ENCODE data around the gene PLGRKT.
A peak's percentile ranks its signal among the peaks of the same experiment; 100 is the strongest.
"Not testable (repeated sequence)": the region's sequence is repeated elsewhere in the genome, so short reads cannot be mapped to it uniquely, and the experiment has no call there.

The PLGRKT gene

GRCh38 chr9:5408596-5408995 is 29.1 kb downstream of the PLGRKT start:
- TF ChIP-seq, protein P1, sequence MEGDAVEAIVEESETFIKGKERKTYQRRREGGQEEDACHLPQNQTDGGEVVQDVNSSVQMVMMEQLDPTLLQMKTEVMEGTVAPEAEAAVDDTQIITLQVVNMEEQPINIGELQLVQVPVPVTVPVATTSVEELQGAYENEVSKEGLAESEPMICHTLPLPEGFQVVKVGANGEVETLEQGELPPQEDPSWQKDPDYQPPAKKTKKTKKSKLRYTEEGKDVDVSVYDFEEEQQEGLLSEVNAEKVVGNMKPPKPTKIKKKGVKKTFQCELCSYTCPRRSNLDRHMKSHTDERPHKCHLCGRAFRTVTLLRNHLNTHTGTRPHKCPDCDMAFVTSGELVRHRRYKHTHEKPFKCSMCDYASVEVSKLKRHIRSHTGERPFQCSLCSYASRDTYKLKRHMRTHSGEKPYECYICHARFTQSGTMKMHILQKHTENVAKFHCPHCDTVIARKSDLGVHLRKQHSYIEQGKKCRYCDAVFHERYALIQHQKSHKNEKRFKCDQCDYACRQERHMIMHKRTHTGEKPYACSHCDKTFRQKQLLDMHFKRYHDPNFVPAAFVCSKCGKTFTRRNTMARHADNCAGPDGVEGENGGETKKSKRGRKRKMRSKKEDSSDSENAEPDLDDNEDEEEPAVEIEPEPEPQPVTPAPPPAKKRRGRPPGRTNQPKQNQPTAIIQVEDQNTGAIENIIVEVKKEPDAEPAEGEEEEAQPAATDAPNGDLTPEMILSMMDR (IDR thresholded peaks at IDR 0.05; ENCODE audit: insufficient read depth, low read length, poor library complexity, severe bottlenecking) = no peak
- no peak for DNase-seq (ENCODE audit: extremely low read depth, insufficient read length)
- H3K27me3 ChIP-seq (replicated peaks; ENCODE audit: control insufficient read depth, insufficient read depth, low read length) = no peaks in the 10 kb centered on the region
- no peaks in the 10 kb centered on the region for H3K36me3 ChIP-seq (ENCODE audit: control insufficient read depth, insufficient read depth, low read length)
- no peak overlapping the region for H3K4me3 ChIP-seq (replicated peaks; ENCODE audit: low read depth, low read length)

DNA sequence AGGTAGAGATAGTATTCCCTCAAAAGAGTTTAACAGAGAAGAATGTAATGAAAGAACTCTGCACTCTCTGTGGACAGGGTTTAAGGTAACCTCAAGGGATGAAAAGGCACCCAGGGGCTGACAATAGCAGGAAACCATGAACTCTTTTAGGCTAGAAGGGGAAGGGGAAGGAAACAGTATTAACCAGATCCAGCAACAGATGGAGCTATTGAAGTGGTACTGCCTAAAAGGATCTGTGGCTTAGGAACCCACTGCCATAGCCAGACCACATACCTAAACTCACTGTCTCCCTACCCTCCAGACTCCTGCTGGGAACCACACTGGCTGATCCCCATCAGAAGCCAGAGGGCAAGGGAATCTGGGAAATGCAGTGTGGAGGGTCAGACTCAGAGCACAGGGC is 35.5 kb downstream of the PLGRKT start:
- TF ChIP-seq, protein P1 (IDR thresholded peaks at IDR 0.05; ENCODE audit: insufficient read depth, low read length, poor library complexity, severe bottlenecking) = no peak
- no peaks in the 10 kb centered on the region; the same call in 1 of the 2 replicates for H3K36me3 ChIP-seq (ENCODE audit: control insufficient read depth, insufficient read depth, low read length)
- H3K4me3 ChIP-seq (replicated peaks; ENCODE audit: low read depth, low read length) = no peak overlapping the region
- H3K27me3 ChIP-seq (replicated peaks; ENCODE audit: control insufficient read depth, insufficient read depth, low read length) = no peaks in the 10 kb centered on the region
- peak; percentile 31 for DNase-seq (ENCODE audit: extremely low read depth, insufficient read length)

GRCh38 chr9:5397547-5397946 is 40.2 kb downstream of the PLGRKT start:
- not testable (repeated sequence) for H3K27me3 ChIP-seq (replicated peaks; ENCODE audit: control insufficient read depth, insufficient read depth, low read length); H3K4me3 ChIP-seq (replicated peaks; ENCODE audit: low read depth, low read length); H3K36me3 ChIP-seq (ENCODE audit: control insufficient read depth, insufficient read depth, low read length); DNase-seq (ENCODE audit: extremely low read depth, insufficient read length)

GRCh38 chr9:5395428-5395827 is 42.3 kb downstream of the PLGRKT start:
- TF ChIP-seq, protein P1 (IDR thresholded peaks at IDR 0.05; ENCODE audit: insufficient read depth, low read length, poor library complexity, severe bottlenecking) = no peak
- Histone ChIP-seq H3K27me3 (replicated peaks; ENCODE audit: control insufficient read depth, insufficient read depth, low read length) (no peaks in the 10 kb centered on the region), H3K36me3 (ENCODE audit: control insufficient read depth, insufficient read depth, low read length) (no peaks in the 10 kb centered on the region; the same call in 1 of the 2 replicates), H3K4me3 (replicated peaks; ENCODE audit: low read depth, low read length) (no peak overlapping the region)
- DNase-seq (ENCODE audit: extremely low read depth, insufficient read length) = no peak

DNA sequence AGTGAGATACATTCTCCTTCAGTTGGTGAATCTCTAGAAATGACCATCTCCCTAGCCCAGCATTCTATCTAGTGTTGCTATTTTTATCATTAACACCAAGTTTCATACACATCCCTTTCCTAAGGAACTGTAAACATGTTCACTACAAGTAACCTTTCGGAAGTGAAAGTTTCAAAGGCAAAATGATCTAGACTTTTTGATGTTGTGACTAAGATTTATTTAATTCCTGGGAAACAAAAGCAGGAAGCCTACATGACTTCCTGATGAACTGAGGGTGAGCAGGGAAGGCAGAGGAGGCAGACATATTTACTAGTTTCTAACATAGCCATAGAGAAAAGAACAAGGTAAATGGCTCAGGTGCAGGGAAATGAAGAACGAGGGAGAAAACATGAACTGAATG is 43.7 kb downstream of the PLGRKT start:
- not testable (repeated sequence) for H3K4me3 ChIP-seq (replicated peaks; ENCODE audit: low read depth, low read length); DNase-seq (ENCODE audit: extremely low read depth, insufficient read length); H3K36me3 ChIP-seq (ENCODE audit: control insufficient read depth, insufficient read depth, low read length); H3K27me3 ChIP-seq (replicated peaks; ENCODE audit: control insufficient read depth, insufficient read depth, low read length)

DNA sequence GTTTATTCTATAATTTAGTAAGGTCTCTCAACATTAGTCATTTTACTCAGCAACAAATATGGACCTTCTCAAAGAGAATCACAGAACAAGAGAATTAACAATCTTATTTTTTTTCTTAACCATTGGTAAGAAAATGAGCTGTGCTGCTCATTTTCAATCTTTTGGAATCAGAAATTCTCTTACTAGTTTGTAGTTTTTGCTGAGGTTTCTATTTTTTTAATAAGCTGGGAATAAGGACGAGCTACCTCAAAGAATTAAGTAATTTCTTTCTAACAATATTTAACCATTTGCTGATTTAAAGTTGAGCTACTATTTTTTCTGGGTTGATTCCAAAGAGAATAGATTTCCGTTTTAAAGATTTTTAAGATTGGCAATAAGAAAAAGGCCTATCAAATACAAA is 44.2 kb downstream of the PLGRKT start:
- Histone ChIP-seq H3K27me3 (replicated peaks; ENCODE audit: control insufficient read depth, insufficient read depth, low read length) (no peaks in the 10 kb centered on the region), H3K36me3 (ENCODE audit: control insufficient read depth, insufficient read depth, low read length) (no peaks in the 10 kb centered on the region; the same call in 1 of the 2 replicates), H3K4me3 (replicated peaks; ENCODE audit: low read depth, low read length) (no peak overlapping the region)
- TF ChIP-seq, protein P1 (IDR thresholded peaks at IDR 0.05; ENCODE audit: insufficient read depth, low read length, poor library complexity, severe bottlenecking) = no peak
- DNase-seq (ENCODE audit: extremely low read depth, insufficient read length) = no peak

GRCh38 chr9:5392285-5392684 is 45.4 kb downstream of the PLGRKT start:
- Histone ChIP-seq H3K36me3 (ENCODE audit: control insufficient read depth, insufficient read depth, low read length) (no peaks in the 10 kb centered on the region), H3K27me3 (replicated peaks; ENCODE audit: control insufficient read depth, insufficient read depth, low read length) (no peaks in the 10 kb centered on the region), H3K4me3 (replicated peaks; ENCODE audit: low read depth, low read length) (no peak overlapping the region)
- TF ChIP-seq, protein P1 (IDR thresholded peaks at IDR 0.05; ENCODE audit: insufficient read depth, low read length, poor library complexity, severe bottlenecking) = no peak
- DNase-seq (ENCODE audit: extremely low read depth, insufficient read length) = no peak

Measured in GM06990 (cell line).